ENCODE results near the gene PRKG1.

DNA sequence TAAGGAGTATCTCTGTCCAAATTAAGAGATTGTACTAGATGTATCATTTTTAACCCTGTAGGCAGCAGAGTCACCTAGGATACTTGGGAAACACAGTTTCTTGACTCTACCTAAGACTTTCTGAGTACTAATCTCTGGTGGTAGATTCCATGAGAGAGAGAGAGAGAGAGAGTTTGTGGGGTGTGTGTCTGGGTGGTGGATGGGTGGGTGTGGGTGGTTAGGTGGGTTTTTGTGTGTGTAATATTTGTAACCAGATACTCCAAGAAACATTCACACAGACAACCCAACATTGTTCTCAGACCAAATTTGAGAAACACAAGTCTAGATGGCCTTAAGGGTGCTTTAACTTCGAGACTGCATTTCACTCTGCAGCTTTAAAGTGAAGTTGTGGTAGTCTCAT, 215.2 kb downstream of the PRKG1 start:
- TF ChIP-seq TAF1 (IDR thresholded peaks at IDR 0.05; ENCODE audit: borderline replicate concordance, insufficient read depth, low read length): no peak
- TF ChIP-seq POLR2AphosphoS5 (IDR thresholded peaks at IDR 0.05; ENCODE audit: low read depth, low read length): no peak
- no peak for TF ChIP-seq SIN3A (IDR thresholded peaks at IDR 0.05; ENCODE audit: borderline replicate concordance, insufficient read depth, low read length)
- TF ChIP-seq, protein P1, sequence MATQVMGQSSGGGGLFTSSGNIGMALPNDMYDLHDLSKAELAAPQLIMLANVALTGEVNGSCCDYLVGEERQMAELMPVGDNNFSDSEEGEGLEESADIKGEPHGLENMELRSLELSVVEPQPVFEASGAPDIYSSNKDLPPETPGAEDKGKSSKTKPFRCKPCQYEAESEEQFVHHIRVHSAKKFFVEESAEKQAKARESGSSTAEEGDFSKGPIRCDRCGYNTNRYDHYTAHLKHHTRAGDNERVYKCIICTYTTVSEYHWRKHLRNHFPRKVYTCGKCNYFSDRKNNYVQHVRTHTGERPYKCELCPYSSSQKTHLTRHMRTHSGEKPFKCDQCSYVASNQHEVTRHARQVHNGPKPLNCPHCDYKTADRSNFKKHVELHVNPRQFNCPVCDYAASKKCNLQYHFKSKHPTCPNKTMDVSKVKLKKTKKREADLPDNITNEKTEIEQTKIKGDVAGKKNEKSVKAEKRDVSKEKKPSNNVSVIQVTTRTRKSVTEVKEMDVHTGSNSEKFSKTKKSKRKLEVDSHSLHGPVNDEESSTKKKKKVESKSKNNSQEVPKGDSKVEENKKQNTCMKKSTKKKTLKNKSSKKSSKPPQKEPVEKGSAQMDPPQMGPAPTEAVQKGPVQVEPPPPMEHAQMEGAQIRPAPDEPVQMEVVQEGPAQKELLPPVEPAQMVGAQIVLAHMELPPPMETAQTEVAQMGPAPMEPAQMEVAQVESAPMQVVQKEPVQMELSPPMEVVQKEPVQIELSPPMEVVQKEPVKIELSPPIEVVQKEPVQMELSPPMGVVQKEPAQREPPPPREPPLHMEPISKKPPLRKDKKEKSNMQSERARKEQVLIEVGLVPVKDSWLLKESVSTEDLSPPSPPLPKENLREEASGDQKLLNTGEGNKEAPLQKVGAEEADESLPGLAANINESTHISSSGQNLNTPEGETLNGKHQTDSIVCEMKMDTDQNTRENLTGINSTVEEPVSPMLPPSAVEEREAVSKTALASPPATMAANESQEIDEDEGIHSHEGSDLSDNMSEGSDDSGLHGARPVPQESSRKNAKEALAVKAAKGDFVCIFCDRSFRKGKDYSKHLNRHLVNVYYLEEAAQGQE (IDR thresholded peaks at IDR 0.05; ENCODE audit: insufficient read depth in 1 of 2, low read depth in 2 of 2, low read length in 2 of 2): no peak
